ENCODE data around the gene ROGDI. TPM values are rescaled to one million over a fixed set of nuclear protein-coding genes. Genes with fewer than 3 reads are reported as not detected.

ROGDI gene
- total and polyA plus RNA-seq, 10 of the 15 experiments (the other 5 are each of a cell fraction or from before 2014, with no cell fraction given) = 0.40 to 23.5 (median 12.3) TPM

GRCh38 chr16:4826980-4827379 lies 24.5 kb upstream of the ROGDI start:
- DNase-seq (ENCODE audit: low read depth, low spot score) (no peak), ATAC-seq (no peak), FAIRE-seq (no peak)
- no peak overlapping the region for H3K4me2 ChIP-seq (ENCODE audit: control insufficient read depth, insufficient read depth)
- H3K27me3 ChIP-seq (replicated peaks in 1 of 2; ENCODE audit: control insufficient read depth in 2 of 2, insufficient read depth in 2 of 2, low read length in 1 of 2) = no peaks in the 10 kb centered on the region
- no TSS peak for BruUV-seq (replicated peaks)
- ChIA-PET POLR2A (interaction anchor here (0.8 kb wide), 1 partner anchor 8 kb away, joined by 3 read pairs; no protein-coding TSS in a partner anchor), SMC1A (ENCODE audit: uncharacterized antibody, unreplicated experiment) (no interaction called here), RAD21 (ENCODE audit: unreplicated experiment) (no interaction called here), CTCF (no interaction called here)
- no peak overlapping the region for H2AFZ ChIP-seq (ENCODE audit: control insufficient read depth, low read depth, low read length)
- in situ Hi-C loops (cut with MboI) (no loop called here), intact Hi-C loops (cut with micrococcal nuclease; ENCODE audit: unreplicated experiment) (no loop called here)
- H3K79me2 ChIP-seq (ENCODE audit: control insufficient read depth, insufficient read depth, low read length) = no peaks in the 10 kb centered on the region
- H3K36me3 ChIP-seq (ENCODE audit: control insufficient read depth in 2 of 2, insufficient read depth in 2 of 2, low read length in 1 of 2) = peaks cover 38 to 46% of the 10 kb centered on the region in 2 experiments
- H3K4me1 ChIP-seq (ENCODE audit: control insufficient read depth, insufficient read depth, low read length) = no peaks in the 10 kb centered on the region
- no peak overlapping the region for H3K27ac ChIP-seq (ENCODE audit: control insufficient read depth, insufficient read depth)
- no peak overlapping the region for H3K9ac ChIP-seq (ENCODE audit: control insufficient read depth, insufficient read depth, low read length)
- no peaks in the 10 kb centered on the region for H3K9me3 ChIP-seq (replicated peaks; ENCODE audit: control insufficient read depth, insufficient read depth, low read length)
- H4K20me1 ChIP-seq (ENCODE audit: control insufficient read depth, insufficient read depth) = 0 out of 2 replicates have a peak, but pooled peaks cover 2% of the 10 kb centered on the region
- WGBS (ENCODE audit: insufficient coverage, insufficient replicate concordance, low lambda C conversion rate, missing lambda C conversion rate) = 97% methylated on average over 10 of the region's 10 CpGs
- TF ChIP-seq CBFB (IDR thresholded peaks at IDR 0.05; ENCODE audit: low read depth) = no peak
- no peak for TF ChIP-seq RELA (IDR thresholded peaks at IDR 0.05; ENCODE audit: borderline replicate concordance, partially characterized antibody)
- no peak for TF ChIP-seq ZZZ3 (IDR thresholded peaks at IDR 0.05; ENCODE audit: control insufficient read depth, insufficient read length, low read depth)
- no peak for TF ChIP-seq PML (IDR thresholded peaks at IDR 0.05; ENCODE audit: low read length)
- no peak for TF ChIP-seq EGR1 (IDR thresholded peaks at IDR 0.05; ENCODE audit: borderline replicate concordance in 1 of 2, low read depth in 2 of 2, low read length in 2 of 2)
- TF ChIP-seq SREBF1 (IDR thresholded peaks at IDR 0.05; ENCODE audit: low read length) = no peak
- no peak for TF ChIP-seq STAT1 (conservative IDR thresholded peaks at IDR 0.05)
- no peak for TF ChIP-seq LARP7 (IDR thresholded peaks at IDR 0.05)
- TF ChIP-seq POLR2AphosphoS2 (IDR thresholded peaks at IDR 0.05; ENCODE audit: low read depth, low read length) = no peak
- TF ChIP-seq RBBP5 (conservative IDR thresholded peaks at IDR 0.05) = no peak
- TF ChIP-seq NRF1 (conservative IDR thresholded peaks at IDR 0.05; ENCODE audit: low read depth, low read length) = no peak
- no peak for TF ChIP-seq HDAC2 (IDR thresholded peaks at IDR 0.05)
- TF ChIP-seq ZBTB33 (IDR thresholded peaks at IDR 0.05) = no peak
- no peak for TF ChIP-seq RAD51 (IDR thresholded peaks at IDR 0.05)
- no peak for TF ChIP-seq EZH2 (IDR thresholded peaks at IDR 0.05; ENCODE audit: borderline replicate concordance, control insufficient read depth, low read depth, low read length)
- TF ChIP-seq EP300 (IDR thresholded peaks at IDR 0.05; ENCODE audit: borderline replicate concordance in 1 of 2, control insufficient read depth in 1 of 2, low read depth in 2 of 2, low read length in 2 of 2) = no peak
- H3K4me3 ChIP-seq = no peak overlapping the region
